Glutamatergic neuron (in vitro differentiated cells): Measurements from ENCODE around the gene ERN1. TPM values are rescaled to one million over a fixed set of nuclear protein-coding genes. Genes with fewer than 3 reads are reported as not detected.

ENCODE experiments used
- DNase-seq: peaks from one replicate; pipeline ENCODE4 v3.0.0; 2022
- H3K27ac Mint-ChIP-seq: one replicate; pipeline ENCODE4 v1.8.0; 2020; ENCODE audit warnings: mild to moderate bottlenecking, mixed read lengths, inconsistent platforms; ENCODE audit not compliant: unreplicated experiment
- H3K27me3 Mint-ChIP-seq: one replicate; pipeline ENCODE4 v1.8.0; 2020; ENCODE audit warnings: mild to moderate bottlenecking, moderate library complexity, mixed read lengths, inconsistent platforms; ENCODE audit not compliant: unreplicated experiment
- H3K36me3 Mint-ChIP-seq: one replicate; pipeline ENCODE4 v1.8.0; 2020; ENCODE audit warnings: mild to moderate bottlenecking, mixed read lengths, inconsistent platforms; ENCODE audit not compliant: unreplicated experiment
- H3K4me1 Mint-ChIP-seq: one replicate; pipeline ENCODE4 v1.8.0; 2020; ENCODE audit warnings: mild to moderate bottlenecking, low read depth, mixed read lengths, inconsistent platforms; ENCODE audit not compliant: unreplicated experiment
- H3K4me3 Mint-ChIP-seq: one replicate; pipeline ENCODE4 v1.8.0; 2020; ENCODE audit warnings: mild to moderate bottlenecking, mixed read lengths, inconsistent platforms; ENCODE audit not compliant: unreplicated experiment
- H3K9me3 Mint-ChIP-seq: one replicate; pipeline ENCODE4 v1.8.0; 2020; ENCODE audit warnings: mild to moderate bottlenecking, moderate library complexity, mixed read lengths, inconsistent platforms; ENCODE audit not compliant: unreplicated experiment
- total RNA-seq: library from RNA; stranded (reverse); fragmentation: NEBNext Ultra II Directional; extraction: Animal tissue kit (Norgen Biotek cat#: 25700); gene quantifications from one replicate; pipeline ENCODE4 v1.2.1, GENCODE V29; 2021; ENCODE audit not compliant: unreplicated experiment
- TF ChIP-seq, protein P1 (sequence below): fragments of 200-600 bp; sonication (generic); IDR thresholded peaks from one replicate; pipeline ENCODE4 v1.5.0; 2021; ENCODE audit not compliant: partially characterized antibody, unreplicated experiment

ERN1 gene
- total RNA-seq, 1 donor from 2014 or later: 6.9 TPM

DNA sequence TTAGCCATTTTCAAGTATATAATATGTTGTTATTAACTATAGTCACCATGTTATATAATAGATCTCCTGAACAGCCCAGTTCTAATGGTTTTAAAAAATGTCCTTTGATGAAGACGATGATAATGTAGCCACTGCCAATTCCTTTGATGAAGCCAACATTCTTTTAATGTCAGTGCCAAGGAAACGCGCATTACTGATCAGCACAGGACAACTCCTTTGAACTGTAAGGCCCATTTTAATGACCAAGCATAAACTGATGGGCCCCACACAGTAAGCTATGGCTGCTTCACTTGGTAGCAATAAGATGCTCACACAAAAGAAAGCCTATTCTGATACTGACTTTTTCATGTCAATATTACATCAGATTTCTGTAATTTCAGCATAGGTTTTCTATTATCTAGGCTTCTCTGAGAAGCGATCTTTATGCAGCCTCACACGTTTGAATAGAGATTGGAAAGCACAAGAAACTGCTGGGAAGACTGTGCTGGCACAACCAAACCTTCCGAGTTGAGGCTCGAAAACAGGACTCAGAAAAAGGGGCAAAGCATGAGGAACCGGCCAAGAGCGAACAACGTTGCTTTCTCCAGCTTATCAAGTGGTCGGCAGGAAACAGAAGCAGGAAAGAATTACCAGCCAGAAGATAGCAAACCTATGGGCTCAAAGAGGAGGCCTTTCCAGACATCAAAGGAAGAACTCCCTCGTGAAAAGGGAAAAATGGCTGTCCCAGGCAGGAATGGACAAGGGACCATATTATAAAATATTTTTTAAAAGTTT is 19.4 kb downstream of the ERN1 start:
- Mint-ChIP-seq H3K36me3 (no peaks in the 10 kb centered on the region), H3K27me3 (no peaks in the 10 kb centered on the region), H3K9me3 (no peaks in the 10 kb centered on the region), H3K27ac (no peak overlapping the region), H3K4me1 (peaks cover 2% of the 10 kb centered on the region), H3K4me3 (no peak overlapping the region)
- TF ChIP-seq, protein P1, sequence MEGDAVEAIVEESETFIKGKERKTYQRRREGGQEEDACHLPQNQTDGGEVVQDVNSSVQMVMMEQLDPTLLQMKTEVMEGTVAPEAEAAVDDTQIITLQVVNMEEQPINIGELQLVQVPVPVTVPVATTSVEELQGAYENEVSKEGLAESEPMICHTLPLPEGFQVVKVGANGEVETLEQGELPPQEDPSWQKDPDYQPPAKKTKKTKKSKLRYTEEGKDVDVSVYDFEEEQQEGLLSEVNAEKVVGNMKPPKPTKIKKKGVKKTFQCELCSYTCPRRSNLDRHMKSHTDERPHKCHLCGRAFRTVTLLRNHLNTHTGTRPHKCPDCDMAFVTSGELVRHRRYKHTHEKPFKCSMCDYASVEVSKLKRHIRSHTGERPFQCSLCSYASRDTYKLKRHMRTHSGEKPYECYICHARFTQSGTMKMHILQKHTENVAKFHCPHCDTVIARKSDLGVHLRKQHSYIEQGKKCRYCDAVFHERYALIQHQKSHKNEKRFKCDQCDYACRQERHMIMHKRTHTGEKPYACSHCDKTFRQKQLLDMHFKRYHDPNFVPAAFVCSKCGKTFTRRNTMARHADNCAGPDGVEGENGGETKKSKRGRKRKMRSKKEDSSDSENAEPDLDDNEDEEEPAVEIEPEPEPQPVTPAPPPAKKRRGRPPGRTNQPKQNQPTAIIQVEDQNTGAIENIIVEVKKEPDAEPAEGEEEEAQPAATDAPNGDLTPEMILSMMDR: no peak
- no peak for DNase-seq

DNA sequence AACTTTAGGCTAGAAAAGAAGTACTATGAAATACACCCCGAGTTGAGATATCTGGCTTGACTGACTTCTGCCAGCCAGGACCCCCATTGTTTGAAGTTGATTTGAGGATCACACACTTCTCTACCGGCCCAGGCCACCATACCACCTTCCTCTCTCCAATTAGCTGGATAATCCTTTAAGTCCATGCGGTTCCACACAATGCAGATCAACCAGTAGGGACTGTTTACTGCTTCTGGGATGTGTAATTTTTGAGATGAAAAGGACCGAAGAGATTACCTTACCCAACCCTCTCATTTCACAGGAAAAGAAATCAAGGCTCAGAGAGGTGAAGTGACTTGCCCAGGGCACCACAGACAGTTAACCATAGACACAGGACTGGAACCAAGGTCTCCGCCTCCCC is 20.5 kb downstream of the ERN1 start:
- H3K9me3 Mint-ChIP-seq: no peaks in the 10 kb centered on the region
- no peaks in the 10 kb centered on the region for H3K36me3 Mint-ChIP-seq
- DNase-seq: no peak
- H3K4me3 Mint-ChIP-seq: no peak overlapping the region
- H3K4me1 Mint-ChIP-seq: peaks cover 2% of the 10 kb centered on the region
- TF ChIP-seq, protein P1: no peak
- no peaks in the 10 kb centered on the region for H3K27me3 Mint-ChIP-seq
- H3K27ac Mint-ChIP-seq: no peak overlapping the region

DNA sequence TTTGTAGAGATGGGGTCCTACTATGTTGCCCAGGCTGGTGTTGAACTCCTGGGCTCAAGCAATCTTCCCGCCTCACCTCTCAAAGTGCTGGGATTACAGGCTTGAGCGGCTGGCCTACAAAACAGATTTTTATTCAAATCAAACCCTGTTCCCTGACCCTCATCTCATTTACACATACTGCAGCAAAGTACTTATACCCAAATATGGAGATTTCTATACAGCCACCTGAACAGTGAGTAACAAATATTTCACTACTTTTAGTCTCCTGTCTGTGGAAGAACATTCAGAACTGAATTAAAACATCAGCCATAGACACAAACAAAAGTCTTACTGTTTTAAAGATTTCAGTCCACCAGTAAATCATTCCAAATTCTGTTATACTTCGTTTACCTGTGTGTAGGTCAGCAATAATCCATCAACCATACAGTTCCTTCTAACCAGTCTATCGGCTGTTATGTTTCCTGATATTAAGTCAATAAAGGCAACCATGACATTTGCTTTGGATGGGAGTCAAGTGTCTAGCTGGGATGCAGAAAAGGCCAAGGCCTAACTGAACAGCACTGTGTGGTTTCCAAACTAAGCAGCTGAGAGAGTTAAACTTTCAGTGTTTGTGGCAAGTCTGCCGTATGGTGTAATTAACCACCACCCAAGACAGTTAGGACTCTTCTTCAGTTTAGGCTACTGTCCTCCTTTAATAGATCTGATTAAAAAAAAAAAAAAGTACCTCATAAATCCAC is 22.3 kb downstream of the ERN1 start:
- no peaks in the 10 kb centered on the region for H3K9me3 Mint-ChIP-seq
- no peak overlapping the region for H3K4me3 Mint-ChIP-seq
- H3K36me3 Mint-ChIP-seq: no peaks in the 10 kb centered on the region
- H3K27me3 Mint-ChIP-seq: no peaks in the 10 kb centered on the region
- H3K4me1 Mint-ChIP-seq: peaks cover 3% of the 10 kb centered on the region
- DNase-seq: no peak
- no peak overlapping the region for H3K27ac Mint-ChIP-seq
- TF ChIP-seq, protein P1: no peak

DNA sequence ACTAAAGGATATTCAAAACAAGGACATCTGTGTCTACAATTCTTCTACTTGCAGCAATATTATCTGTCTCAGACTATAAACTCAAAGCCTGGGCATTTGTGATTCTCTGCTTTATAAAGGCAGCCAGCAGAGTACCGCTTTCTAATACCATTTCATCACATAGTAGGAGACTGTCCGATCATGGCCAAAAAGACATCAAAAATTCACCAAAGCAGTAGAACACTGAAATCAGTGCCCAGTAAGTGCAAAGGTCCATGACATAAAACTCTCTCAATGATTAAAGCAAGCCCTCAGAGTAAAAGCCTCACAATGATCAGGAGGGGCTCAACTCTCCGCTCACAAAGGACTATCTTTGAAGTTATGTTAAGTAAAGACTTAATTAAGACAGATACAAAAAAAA is 23.0 kb downstream of the ERN1 start:
- H3K27ac Mint-ChIP-seq: no peak overlapping the region
- TF ChIP-seq, protein P1: no peak
- H3K27me3 Mint-ChIP-seq: no peaks in the 10 kb centered on the region
- no peak for DNase-seq
- H3K4me3 Mint-ChIP-seq: no peak overlapping the region
- H3K9me3 Mint-ChIP-seq: no peaks in the 10 kb centered on the region
- H3K4me1 Mint-ChIP-seq: peaks cover 3% of the 10 kb centered on the region
- H3K36me3 Mint-ChIP-seq: no peaks in the 10 kb centered on the region
